OCI-LY3 (cell line): ENCODE data around the gene NPTN.

Source experiments
- CTCF ChIP-seq: fragments of 200-600, 300-600 bp; sonication (generic); IDR thresholded peaks from 2 replicates; pipeline ENCODE4 v1.5.1; 2014; ENCODE audit warnings: antibody characterized with exemption, low read length, low read depth
- EZH2phosphoT487 ChIP-seq: fragments of 200-600 bp; shearing (Covaris generic); IDR thresholded peaks from 2 replicates; pipeline ENCODE4 v1.6.1; 2018; ENCODE audit warnings: antibody characterized with exemption, mixed run types, low read depth

GRCh38 chr15:73678498-73678897, 45.3 kb upstream of the NPTN start:
- no peak for TF ChIP-seq CTCF
- TF ChIP-seq EZH2phosphoT487 = no peak
